IPS-15b (cell line): Measurements from ENCODE around the gene IFT122.
"Not testable (repeated sequence)": the region's sequence is repeated elsewhere in the genome, so short reads cannot be mapped to it uniquely, and the experiment has no call there.

Source experiments
- H3K27me3 ChIP-seq: one replicate; pipeline ENCODE4 v1.6.1; 2013; ENCODE audit warnings: low read length; ENCODE audit not compliant: control insufficient read depth, insufficient read depth
- H3K36me3 ChIP-seq: one replicate; pipeline ENCODE4 v1.6.1; 2013; ENCODE audit warnings: low read length; ENCODE audit not compliant: control insufficient read depth, insufficient read depth
- H3K4me1 ChIP-seq: one replicate; pipeline ENCODE4 v1.6.1; 2013; ENCODE audit warnings: mild to moderate bottlenecking, low read length; ENCODE audit not compliant: control insufficient read depth, insufficient read depth
- H3K4me3 ChIP-seq: one replicate; pipeline ENCODE4 v1.5.1; 2013; ENCODE audit warnings: low read depth, low read length
- H3K9ac ChIP-seq: one replicate; pipeline ENCODE4 v1.6.1; 2013; ENCODE audit warnings: low read depth, mild to moderate bottlenecking, low read length
- H3K9me3 ChIP-seq: one replicate; pipeline ENCODE4 v1.6.1; 2013; ENCODE audit warnings: mild to moderate bottlenecking, low read length; ENCODE audit not compliant: control insufficient read depth, insufficient read depth

Gene IFT122

DNA sequence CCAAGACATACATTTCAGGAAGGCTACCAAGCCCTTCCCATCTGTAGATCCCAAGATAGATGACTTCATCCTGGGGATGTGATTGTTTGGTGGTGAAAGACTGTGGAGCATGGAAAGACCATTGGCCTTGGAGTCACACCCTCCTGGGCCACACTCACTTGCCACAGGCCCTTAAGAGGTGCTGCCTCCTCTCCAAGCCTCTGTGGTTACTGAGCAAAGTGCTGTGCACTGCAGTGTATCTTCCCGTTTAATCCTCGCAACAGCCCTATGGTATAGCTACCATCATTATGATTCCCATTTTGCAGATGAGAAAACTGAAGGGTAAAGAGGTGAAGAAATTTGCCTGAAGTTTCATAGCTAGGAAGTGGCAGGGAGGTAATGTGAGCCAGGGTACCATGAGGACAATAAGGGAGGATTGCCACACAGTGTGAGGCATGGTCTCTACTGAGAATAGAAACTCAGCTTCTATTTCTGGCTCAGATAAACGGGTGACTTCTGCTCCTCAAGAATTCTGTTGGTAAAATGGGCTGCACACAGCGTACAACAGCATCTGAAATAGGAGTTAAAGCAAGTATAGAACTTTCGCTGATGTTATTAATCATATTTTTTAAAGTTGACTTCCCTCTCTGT is 64.6 kb downstream of the IFT122 start:
- no peak overlapping the region for H3K9ac ChIP-seq
- peaks cover 20% of the 10 kb centered on the region for H3K36me3 ChIP-seq
- H3K4me1 ChIP-seq, result no peaks in the 10 kb centered on the region
- H3K4me3 ChIP-seq, result no peak overlapping the region
- H3K9me3 ChIP-seq, result no peaks in the 10 kb centered on the region
- H3K27me3 ChIP-seq, result no peaks in the 10 kb centered on the region

DNA sequence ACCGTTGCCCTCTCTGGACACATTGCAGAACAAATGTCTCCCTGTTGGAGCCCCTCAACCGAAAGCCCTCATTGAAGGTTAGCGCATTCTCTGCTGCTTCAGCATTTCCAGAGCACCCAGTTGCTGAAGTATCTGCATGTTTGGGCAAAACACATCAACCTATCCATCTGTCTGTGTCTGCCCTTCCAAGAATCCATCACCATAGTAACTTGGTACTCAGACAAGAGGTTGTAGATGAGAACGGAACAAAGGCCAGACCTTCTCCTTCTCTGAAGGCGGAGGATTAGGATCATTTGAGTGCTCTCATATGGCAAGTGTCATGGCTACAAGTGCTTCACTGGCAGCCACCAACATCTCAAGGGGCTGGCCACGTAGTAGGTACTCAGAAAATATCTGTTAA is 65.3 kb downstream of the IFT122 start:
- H3K36me3 ChIP-seq, result peaks cover 20% of the 10 kb centered on the region
- H3K9me3 ChIP-seq, result no peaks in the 10 kb centered on the region
- H3K4me1 ChIP-seq, result no peaks in the 10 kb centered on the region
- H3K4me3 ChIP-seq, result no peak overlapping the region
- H3K27me3 ChIP-seq, result no peaks in the 10 kb centered on the region
- no peak overlapping the region for H3K9ac ChIP-seq

DNA sequence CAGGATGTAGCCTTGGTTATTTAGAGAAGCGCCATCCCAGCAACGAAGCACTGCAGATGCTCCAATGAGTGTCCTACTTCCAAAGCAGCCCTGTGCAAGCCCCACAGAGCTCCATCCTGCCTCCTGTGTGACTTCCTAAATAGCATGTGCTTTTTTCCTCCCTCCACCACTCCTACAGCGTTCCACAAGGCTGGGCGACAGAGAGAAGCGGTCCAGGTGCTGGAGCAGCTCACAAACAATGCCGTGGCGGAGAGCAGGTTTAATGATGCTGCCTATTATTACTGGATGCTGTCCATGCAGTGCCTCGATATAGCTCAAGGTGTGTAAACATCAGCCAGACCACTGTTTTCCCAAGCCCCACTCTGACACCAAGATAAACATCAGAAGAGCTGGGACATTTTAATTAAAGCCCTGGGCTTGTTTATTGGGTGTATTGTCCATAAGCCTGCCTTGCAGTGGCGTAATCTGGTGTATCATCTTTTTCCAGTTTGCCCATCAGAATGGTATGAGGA is 66.3 kb downstream of the IFT122 start:
- no peaks in the 10 kb centered on the region for H3K9me3 ChIP-seq
- no peaks in the 10 kb centered on the region for H3K4me1 ChIP-seq
- H3K4me3 ChIP-seq, result no peak overlapping the region
- H3K36me3 ChIP-seq, result peaks cover 13% of the 10 kb centered on the region
- no peaks in the 10 kb centered on the region for H3K27me3 ChIP-seq
- no peak overlapping the region for H3K9ac ChIP-seq

DNA sequence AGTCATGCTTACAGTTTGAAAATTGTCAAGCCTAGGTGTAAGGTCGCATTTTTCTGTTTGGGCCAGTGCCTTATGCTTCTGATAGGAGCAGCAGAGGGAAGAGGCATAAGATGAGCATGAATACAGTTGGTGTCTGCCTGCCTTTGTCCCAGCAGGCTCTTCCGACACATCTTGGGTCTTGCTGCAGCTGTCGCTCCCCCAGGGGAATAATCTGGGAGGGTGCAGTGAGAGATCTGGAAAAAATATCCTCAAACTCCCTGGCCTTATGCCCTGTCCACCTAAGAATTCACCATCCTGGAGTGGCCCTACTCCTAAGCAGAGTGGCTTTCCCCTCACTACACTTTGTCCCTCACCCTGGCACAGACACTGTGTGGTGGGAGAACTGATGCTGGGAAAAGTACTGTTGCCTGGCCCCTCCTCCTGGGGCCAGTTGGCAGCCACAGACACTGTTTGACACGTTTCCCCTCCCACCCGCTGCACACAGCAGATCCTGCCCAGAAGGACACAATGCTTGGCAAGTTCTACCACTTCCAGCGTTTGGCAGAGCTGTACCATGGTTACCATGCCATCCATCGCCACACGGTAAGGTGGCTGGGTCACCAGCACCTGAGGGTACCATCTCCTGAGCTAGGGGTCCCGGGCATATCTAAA is 67.3 kb downstream of the IFT122 start:
- Histone ChIP-seq H3K4me1 (no peaks in the 10 kb centered on the region), H3K36me3 (peaks cover 13% of the 10 kb centered on the region), H3K27me3 (no peaks in the 10 kb centered on the region), H3K9ac (no peak overlapping the region), H3K9me3 (no peaks in the 10 kb centered on the region), H3K4me3 (no peak overlapping the region)

DNA sequence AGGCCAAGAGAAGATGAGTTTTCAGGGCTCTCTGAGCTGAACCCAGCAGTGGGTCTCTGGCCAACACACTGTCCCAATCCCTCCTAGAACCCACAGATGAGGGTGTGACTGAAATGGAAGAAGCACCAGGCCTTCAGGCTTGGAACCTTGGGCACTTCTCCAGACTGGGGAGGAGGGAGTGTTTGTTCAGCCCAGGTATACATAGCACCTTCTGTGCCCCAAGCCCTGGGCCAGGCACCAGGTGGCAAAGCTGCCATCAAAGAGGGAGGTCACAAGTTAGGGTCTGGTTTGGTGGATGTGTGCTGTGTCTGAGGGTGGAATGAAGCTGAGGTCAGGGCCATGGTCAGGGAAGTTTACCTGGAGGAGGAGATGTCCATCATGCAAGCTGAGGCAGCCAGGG is 72.6 kb downstream of the IFT122 start:
- Histone ChIP-seq H3K4me1 (no peaks in the 10 kb centered on the region), H3K27me3 (no peaks in the 10 kb centered on the region), H3K4me3 (no peak overlapping the region), H3K9ac (no peak overlapping the region), H3K9me3 (no peaks in the 10 kb centered on the region), H3K36me3 (peaks cover 17% of the 10 kb centered on the region)

DNA sequence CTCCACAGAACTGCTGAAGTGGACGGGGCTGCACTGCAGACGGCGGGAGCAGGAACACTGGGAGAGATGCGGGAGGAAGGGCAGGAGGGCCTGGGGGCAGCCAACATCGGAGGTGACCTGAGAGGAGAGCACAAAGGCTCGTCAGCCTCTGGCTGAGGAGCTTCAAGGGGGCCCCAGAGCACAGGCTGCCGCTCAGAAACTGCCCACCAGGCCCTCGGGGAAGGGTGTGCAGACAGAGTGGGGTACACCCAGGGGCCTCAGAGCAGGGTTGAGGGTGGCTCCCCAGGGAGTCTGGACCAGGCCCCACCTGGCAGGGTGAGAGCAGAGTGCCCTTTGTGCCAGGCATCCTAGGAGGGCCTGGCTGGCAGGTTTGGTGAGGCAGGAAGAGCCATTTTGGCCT is 73.7 kb downstream of the IFT122 start:
- Histone ChIP-seq H3K36me3 (peaks cover 17% of the 10 kb centered on the region), H3K9ac (no peak overlapping the region), H3K27me3 (no peaks in the 10 kb centered on the region), H3K9me3 (no peaks in the 10 kb centered on the region), H3K4me1 (no peaks in the 10 kb centered on the region), H3K4me3 (no peak overlapping the region)

DNA sequence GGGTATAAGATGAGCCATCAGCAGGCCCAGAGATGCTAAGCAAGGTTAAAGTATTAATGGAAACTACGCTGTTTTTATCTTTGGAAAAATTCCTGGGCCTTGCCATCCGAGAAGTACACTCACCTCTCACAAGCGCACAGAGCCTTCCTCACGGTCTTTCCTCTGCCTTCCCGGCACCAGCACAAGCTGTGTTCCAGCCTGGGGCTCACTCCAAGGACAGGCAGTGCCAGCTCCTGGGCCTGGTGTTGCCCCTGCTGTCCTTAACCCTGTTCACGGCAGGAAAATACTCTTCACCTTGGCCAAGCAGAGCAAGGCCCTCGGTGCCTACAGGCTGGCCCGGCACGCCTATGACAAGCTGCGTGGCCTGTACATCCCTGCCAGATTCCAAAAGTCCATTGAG is 74.1 kb downstream of the IFT122 start:
- H3K9me3 ChIP-seq, result no peaks in the 10 kb centered on the region
- H3K9ac ChIP-seq, result no peak overlapping the region
- no peaks in the 10 kb centered on the region for H3K4me1 ChIP-seq
- H3K36me3 ChIP-seq, result peaks cover 17% of the 10 kb centered on the region
- no peak overlapping the region for H3K4me3 ChIP-seq
- no peaks in the 10 kb centered on the region for H3K27me3 ChIP-seq

DNA sequence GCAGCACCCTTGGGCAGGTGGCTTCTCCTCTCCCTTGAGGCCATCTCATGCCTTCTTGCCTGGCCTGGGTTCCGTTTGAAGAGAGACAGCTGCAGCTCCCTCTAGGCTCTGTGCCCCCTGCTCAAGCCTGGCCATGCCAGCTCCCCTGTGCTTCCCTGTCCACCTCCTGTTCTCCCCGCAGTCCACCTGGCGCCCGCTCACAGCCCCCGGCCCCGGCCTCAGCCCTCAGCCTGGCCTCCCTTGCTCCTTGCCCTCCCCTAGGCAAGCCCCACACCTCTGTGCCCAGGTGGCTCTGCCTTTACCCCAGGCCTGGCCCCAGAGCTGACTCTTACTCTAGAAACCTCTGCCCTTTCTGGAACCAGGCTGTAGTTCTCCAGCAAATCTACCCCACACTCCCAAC is 74.5 kb downstream of the IFT122 start:
- no peaks in the 10 kb centered on the region for H3K9me3 ChIP-seq
- no peak overlapping the region for H3K9ac ChIP-seq
- peaks cover 17% of the 10 kb centered on the region for H3K36me3 ChIP-seq
- H3K27me3 ChIP-seq, result no peaks in the 10 kb centered on the region
- no peaks in the 10 kb centered on the region for H3K4me1 ChIP-seq
- no peak overlapping the region for H3K4me3 ChIP-seq

DNA sequence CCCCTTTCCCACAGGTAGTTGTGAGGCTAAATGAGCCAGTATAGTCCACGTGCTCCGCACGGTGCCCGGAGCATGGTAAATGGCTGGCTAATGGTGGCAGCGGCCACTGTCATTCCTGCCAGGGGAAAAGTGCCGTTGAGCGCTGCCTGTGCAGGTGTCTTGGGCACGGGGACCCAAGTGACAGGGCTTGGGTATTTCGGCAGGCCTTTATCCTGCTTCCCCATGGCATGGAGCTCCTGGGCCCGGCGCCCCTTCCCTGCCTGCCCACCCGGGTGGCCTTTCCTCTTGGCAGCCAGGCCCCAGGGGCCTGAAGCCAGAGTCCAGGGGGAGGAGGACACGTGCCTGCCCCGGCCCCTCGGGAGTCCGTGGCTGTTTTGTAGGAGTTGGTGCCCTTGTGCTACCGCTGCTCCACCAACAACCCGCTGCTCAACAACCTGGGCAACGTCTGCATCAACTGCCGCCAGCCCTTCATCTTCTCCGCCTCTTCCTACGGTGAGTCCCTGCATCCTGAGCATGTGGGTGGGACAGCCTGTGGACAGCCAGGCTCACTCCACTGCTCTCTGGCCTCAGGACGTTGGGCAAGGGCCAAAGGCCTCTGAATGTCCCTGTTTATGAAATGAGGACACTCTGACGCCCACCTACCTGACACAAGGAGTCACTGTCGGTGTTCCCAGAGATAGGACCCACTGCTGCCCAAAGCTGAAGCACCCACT is 75.2 kb downstream of the IFT122 start:
- not testable (repeated sequence) for H3K27me3 ChIP-seq, H3K9me3 ChIP-seq, H3K9ac ChIP-seq, H3K4me3 ChIP-seq, H3K4me1 ChIP-seq
- peaks cover 17% of the 10 kb centered on the region for H3K36me3 ChIP-seq

DNA sequence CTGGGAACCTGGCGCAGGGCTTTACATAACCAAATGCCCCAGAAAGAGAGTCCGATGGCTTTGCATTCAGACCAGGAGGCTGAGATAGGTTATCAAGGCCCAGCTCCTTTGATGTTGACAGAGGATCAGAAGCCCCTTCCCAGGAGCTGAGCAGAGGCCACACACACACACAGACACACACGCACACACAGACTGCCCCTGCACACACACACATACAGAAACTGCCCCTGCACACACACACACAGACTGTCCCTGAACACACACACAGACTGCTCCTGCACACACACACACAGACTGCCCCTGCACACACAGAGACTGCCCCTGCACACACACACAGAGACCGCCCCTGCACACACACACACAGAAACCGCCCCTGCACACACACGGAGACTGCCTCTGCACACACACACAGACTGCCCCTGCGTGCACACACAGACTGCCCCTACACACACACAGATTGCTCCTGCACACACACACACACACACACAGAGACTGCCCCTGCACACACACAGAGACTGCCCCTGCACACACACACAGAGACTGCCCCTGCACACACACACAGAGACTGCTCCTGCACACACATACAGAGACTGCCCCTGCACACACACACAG is 75.9 kb downstream of the IFT122 start:
- not testable (repeated sequence) for H3K9me3 ChIP-seq, H3K4me1 ChIP-seq
- H3K36me3 ChIP-seq, result peaks cover 17% of the 10 kb centered on the region

DNA sequence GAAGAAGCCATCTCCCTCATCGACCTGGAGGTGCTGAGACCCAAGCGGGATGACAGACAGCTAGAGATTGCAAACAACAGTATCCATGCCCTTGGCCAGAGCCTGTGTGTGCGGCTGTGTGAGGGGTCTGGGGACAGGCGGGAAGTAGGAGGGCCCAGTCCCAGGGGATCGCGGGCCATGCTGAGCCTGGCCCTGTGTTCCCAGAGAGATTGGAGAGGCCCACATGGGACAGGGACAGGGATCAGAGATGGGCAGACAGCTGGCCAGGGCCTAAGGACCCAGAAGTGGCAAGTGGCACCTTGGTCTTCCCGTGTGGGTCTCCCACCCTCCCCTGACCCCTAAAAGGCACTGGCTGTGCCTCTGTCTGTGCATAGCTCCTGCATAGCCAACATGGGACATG is 77.5 kb downstream of the IFT122 start:
- H3K9me3 ChIP-seq, result no peaks in the 10 kb centered on the region
- no peak overlapping the region for H3K4me3 ChIP-seq
- H3K4me1 ChIP-seq, result no peaks in the 10 kb centered on the region
- H3K27me3 ChIP-seq, result no peaks in the 10 kb centered on the region
- H3K9ac ChIP-seq, result no peak overlapping the region
- H3K36me3 ChIP-seq, result peaks cover 17% of the 10 kb centered on the region

More for the DNA sequence above, 75.9 kb downstream of the IFT122 start:
- not testable (repeated sequence) for H3K4me3 ChIP-seq, H3K27me3 ChIP-seq, H3K9ac ChIP-seq
